ENCODE data around the gene PNKD. TPM values are rescaled to one million over a fixed set of nuclear protein-coding genes. Genes with fewer than 3 reads are reported as not detected.

PNKD gene
- total and polyA plus RNA-seq, 10 of the 15 experiments (the other 5 are each of a cell fraction or from before 2014, with no cell fraction given) = 27.2 to 106 (median 61.3) TPM

GRCh38 chr2:218374795-218375194 is 104.5 kb downstream of the PNKD start:
- Histone ChIP-seq H3K4me2 (ENCODE audit: control insufficient read depth, insufficient read depth) (no peak overlapping the region), H3K27me3 (replicated peaks in 1 of 2; ENCODE audit: control insufficient read depth in 2 of 2, insufficient read depth in 2 of 2, low read length in 1 of 2) (no peaks in the 10 kb centered on the region), H3K4me3 (no peak overlapping the region), H3K36me3 (ENCODE audit: control insufficient read depth in 2 of 2, insufficient read depth in 2 of 2, low read length in 1 of 2) (no peaks in the 10 kb centered on the region), H3K9me3 (replicated peaks; ENCODE audit: control insufficient read depth, insufficient read depth, low read length) (no peaks in the 10 kb centered on the region), H2AFZ (ENCODE audit: control insufficient read depth, low read depth, low read length) (no peak overlapping the region), H3K4me1 (ENCODE audit: control insufficient read depth, insufficient read depth, low read length) (no peaks in the 10 kb centered on the region), H3K79me2 (ENCODE audit: control insufficient read depth, insufficient read depth, low read length) (no peaks in the 10 kb centered on the region), H4K20me1 (ENCODE audit: control insufficient read depth, insufficient read depth) (no peaks in the 10 kb centered on the region), H3K9ac (ENCODE audit: control insufficient read depth, insufficient read depth, low read length) (no peak overlapping the region), H3K27ac (ENCODE audit: control insufficient read depth, insufficient read depth) (no peak overlapping the region)
- ATAC-seq (no peak), FAIRE-seq (no peak), DNase-seq (ENCODE audit: low read depth, low spot score) (no peak)
- in situ Hi-C loops (cut with MboI) (loop anchor here (25.0 kb wide), 1 partner anchor 87 kb away; the partner anchor contains the start of gene TMBIM1), intact Hi-C loops (cut with micrococcal nuclease; ENCODE audit: unreplicated experiment) (no loop called here)
- RAD21 ChIA-PET (ENCODE audit: unreplicated experiment) = interaction anchor here (0.6 kb wide), 1 partner anchor 71 kb away, joined by 4 read pairs; no protein-coding TSS in a partner anchor
- CTCF ChIA-PET = no interaction called here
- TF ChIP-seq ESRRA (IDR thresholded peaks at IDR 0.05; ENCODE audit: low read length) (no peak), IRF4 (IDR thresholded peaks at IDR 0.05; ENCODE audit: low read depth, low read length) (no peak), E2F4 (IDR thresholded peaks at IDR 0.05; ENCODE audit: low read depth, low read length) (no peak), MYB (IDR thresholded peaks at IDR 0.05; ENCODE audit: borderline replicate concordance, low read depth, low read length) (no peak), KLF5 (IDR thresholded peaks at IDR 0.05; ENCODE audit: partially characterized antibody) (no peak), CBX3 (IDR thresholded peaks at IDR 0.05; ENCODE audit: borderline replicate concordance, low read depth) (no peak), CHD4 (IDR thresholded peaks at IDR 0.05) (no peak), IKZF1 (conservative IDR thresholded peaks at IDR 0.05) (no peak), HDGF (IDR thresholded peaks at IDR 0.05) (no peak), PRDM15 (CRISPR knock-in tag; IDR thresholded peaks at IDR 0.05) (no peak), EGR1 (IDR thresholded peaks at IDR 0.05; ENCODE audit: borderline replicate concordance in 1 of 2, low read depth in 2 of 2, low read length in 2 of 2) (no peak), CEBPB (IDR thresholded peaks at IDR 0.05; ENCODE audit: borderline replicate concordance in 1 of 2, low read depth in 2 of 2, low read length in 2 of 2) (no peak), ZNF274 (IDR thresholded peaks at IDR 0.05; ENCODE audit: insufficient read depth, insufficient read length) (no peak)
- TF ChIP-seq, protein P1, sequence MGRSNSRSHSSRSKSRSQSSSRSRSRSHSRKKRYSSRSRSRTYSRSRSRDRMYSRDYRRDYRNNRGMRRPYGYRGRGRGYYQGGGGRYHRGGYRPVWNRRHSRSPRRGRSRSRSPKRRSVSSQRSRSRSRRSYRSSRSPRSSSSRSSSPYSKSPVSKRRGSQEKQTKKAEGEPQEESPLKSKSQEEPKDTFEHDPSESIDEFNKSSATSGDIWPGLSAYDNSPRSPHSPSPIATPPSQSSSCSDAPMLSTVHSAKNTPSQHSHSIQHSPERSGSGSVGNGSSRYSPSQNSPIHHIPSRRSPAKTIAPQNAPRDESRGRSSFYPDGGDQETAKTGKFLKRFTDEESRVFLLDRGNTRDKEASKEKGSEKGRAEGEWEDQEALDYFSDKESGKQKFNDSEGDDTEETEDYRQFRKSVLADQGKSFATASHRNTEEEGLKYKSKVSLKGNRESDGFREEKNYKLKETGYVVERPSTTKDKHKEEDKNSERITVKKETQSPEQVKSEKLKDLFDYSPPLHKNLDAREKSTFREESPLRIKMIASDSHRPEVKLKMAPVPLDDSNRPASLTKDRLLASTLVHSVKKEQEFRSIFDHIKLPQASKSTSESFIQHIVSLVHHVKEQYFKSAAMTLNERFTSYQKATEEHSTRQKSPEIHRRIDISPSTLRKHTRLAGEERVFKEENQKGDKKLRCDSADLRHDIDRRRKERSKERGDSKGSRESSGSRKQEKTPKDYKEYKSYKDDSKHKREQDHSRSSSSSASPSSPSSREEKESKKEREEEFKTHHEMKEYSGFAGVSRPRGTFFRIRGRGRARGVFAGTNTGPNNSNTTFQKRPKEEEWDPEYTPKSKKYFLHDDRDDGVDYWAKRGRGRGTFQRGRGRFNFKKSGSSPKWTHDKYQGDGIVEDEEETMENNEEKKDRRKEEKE (IDR thresholded peaks at IDR 0.05) = no peak
- TF ChIP-seq, protein P2, sequence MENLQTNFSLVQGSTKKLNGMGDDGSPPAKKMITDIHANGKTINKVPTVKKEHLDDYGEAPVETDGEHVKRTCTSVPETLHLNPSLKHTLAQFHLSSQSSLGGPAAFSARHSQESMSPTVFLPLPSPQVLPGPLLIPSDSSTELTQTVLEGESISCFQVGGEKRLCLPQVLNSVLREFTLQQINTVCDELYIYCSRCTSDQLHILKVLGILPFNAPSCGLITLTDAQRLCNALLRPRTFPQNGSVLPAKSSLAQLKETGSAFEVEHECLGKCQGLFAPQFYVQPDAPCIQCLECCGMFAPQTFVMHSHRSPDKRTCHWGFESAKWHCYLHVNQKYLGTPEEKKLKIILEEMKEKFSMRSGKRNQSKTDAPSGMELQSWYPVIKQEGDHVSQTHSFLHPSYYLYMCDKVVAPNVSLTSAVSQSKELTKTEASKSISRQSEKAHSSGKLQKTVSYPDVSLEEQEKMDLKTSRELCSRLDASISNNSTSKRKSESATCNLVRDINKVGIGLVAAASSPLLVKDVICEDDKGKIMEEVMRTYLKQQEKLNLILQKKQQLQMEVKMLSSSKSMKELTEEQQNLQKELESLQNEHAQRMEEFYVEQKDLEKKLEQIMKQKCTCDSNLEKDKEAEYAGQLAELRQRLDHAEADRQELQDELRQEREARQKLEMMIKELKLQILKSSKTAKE (IDR thresholded peaks at IDR 0.05; ENCODE audit: low read depth, poor library complexity, severe bottlenecking) = no peak
- WGBS (ENCODE audit: insufficient coverage, insufficient replicate concordance, low lambda C conversion rate, missing lambda C conversion rate) = 63% methylated on average over 4 of the region's 4 CpGs
- SMC1A ChIA-PET (ENCODE audit: uncharacterized antibody, unreplicated experiment) = no interaction called here
- POLR2A ChIA-PET = no interaction called here
- no TSS peak for BruUV-seq (replicated peaks)
